Fibroblast of skin of right quadriceps (primary cell): ENCODE data around the gene FAH.
A peak's percentile ranks its signal among the peaks of the same experiment; 100 is the strongest.
"Not testable (repeated sequence)": the region's sequence is repeated elsewhere in the genome, so short reads cannot be mapped to it uniquely, and the experiment has no call there.

Experiments
- DNase-seq: peaks from one replicate; pipeline ENCODE4 v3.0.0-alpha.2; 2013

Gene FAH

GRCh38 chr15:80152180-80152895, 461 bp upstream of the FAH start:
- peak; percentile 94 for DNase-seq

- DNase-seq: no peak
Measured at GRCh38 chr15:80153900-80154299, 1.1 kb downstream of the FAH start.

GRCh38 chr15:80154336-80154735, 1.5 kb downstream of the FAH start:
- DNase-seq: no peak

- no peak for DNase-seq
Measured at GRCh38 chr15:80155001-80155377, 2.2 kb downstream of the FAH start.

GRCh38 chr15:80155378-80156175, 2.8 kb downstream of the FAH start:
- DNase-seq: not testable (repeated sequence)

- DNase-seq: no peak
Measured at GRCh38 chr15:80156176-80156720, 3.4 kb downstream of the FAH start.

- DNase-seq: no peak
Measured at GRCh38 chr15:80157215-80157614, 4.4 kb downstream of the FAH start.

- DNase-seq: no peak
Measured at GRCh38 chr15:80159301-80159700, 6.5 kb downstream of the FAH start.

- DNase-seq: peak; percentile 22
Measured at GRCh38 chr15:80159811-80160569, 7.2 kb downstream of the FAH start.

GRCh38 chr15:80160570-80161156, 7.9 kb downstream of the FAH start:
- DNase-seq: peak; percentile 95

GRCh38 chr15:80161468-80162016, 8.7 kb downstream of the FAH start:
- no peak for DNase-seq

GRCh38 chr15:80162059-80162554, 9.3 kb downstream of the FAH start:
- no peak for DNase-seq

GRCh38 chr15:80163217-80163616, 10.4 kb downstream of the FAH start:
- no peak for DNase-seq

- DNase-seq: no peak
Measured at GRCh38 chr15:80163897-80164296, 11.1 kb downstream of the FAH start.

- DNase-seq: no peak
Measured at GRCh38 chr15:80167936-80168335, 15.1 kb downstream of the FAH start.

GRCh38 chr15:80168421-80168820, 15.6 kb downstream of the FAH start:
- DNase-seq: no peak

- no peak for DNase-seq
Measured at GRCh38 chr15:80169768-80170357, 17.1 kb downstream of the FAH start.

GRCh38 chr15:80170596-80170995, 17.8 kb downstream of the FAH start:
- DNase-seq: no peak

- no peak for DNase-seq
Measured at GRCh38 chr15:80171787-80172186, 19.0 kb downstream of the FAH start.

- no peak for DNase-seq
Measured at GRCh38 chr15:80172401-80172800, 19.6 kb downstream of the FAH start.

GRCh38 chr15:80173022-80173759, 20.4 kb downstream of the FAH start:
- peak; percentile 42 for DNase-seq
